K562 (cell line): Measurements from ENCODE around the gene CAST.

Experiments used
- CTCF ChIP-seq, 3 experiments: IDR thresholded peaks in 2 of 3; conservative IDR thresholded peaks in 1 of 3; 2 replicates each; pipeline ENCODE4 v1.5.1; 2011 to 2012; ENCODE audit warnings: low read length in 3 of 3, mild to moderate bottlenecking in 3 of 3, control low read depth in 2 of 3, improper control_type of control experiment in 1 of 3, inconsistent platforms in 1 of 3, low read depth in 1 of 3, mixed read lengths in 1 of 3, moderate library complexity in 1 of 3; ENCODE audit not compliant: insufficient read depth in 2 of 3
- ETS2 ChIP-seq: IDR thresholded peaks from 2 replicates; pipeline ENCODE4 v1.6.1; 2016; ENCODE audit warnings: borderline replicate concordance, missing genetic modification characterization, mild to moderate bottlenecking, moderate library complexity, missing compliant biosample characterization; ENCODE audit not compliant: poor library complexity, severe bottlenecking
- MAFK ChIP-seq: IDR thresholded peaks from 2 replicates; pipeline ENCODE4 v1.6.1; 2011; ENCODE audit warnings: low read length, improper control_type of control experiment
- MBD1 ChIP-seq: fragments of 250-450 bp; sonication (Bioruptor Pico); IDR thresholded peaks from 2 replicates; pipeline ENCODE4 v1.8.0; 2022; ENCODE audit warnings: inconsistent platforms
- NFYB ChIP-seq: IDR thresholded peaks from 2 replicates; pipeline ENCODE4 v1.6.1; 2011; ENCODE audit warnings: mild to moderate bottlenecking, moderate library complexity; ENCODE audit not compliant: insufficient read length; ENCODE audit errors: extremely low read depth
- POLR2A ChIP-seq: fragments of 450-650 bp; conservative IDR thresholded peaks from 2 replicates; pipeline ENCODE4 v1.6.1; 2016
- TCF7L2 ChIP-seq: fragments of 150-350 bp; IDR thresholded peaks from 2 replicates; pipeline ENCODE4 v1.6.1; 2016; ENCODE audit warnings: low read depth, mild to moderate bottlenecking, low read length, moderate library complexity
- ZFP1 ChIP-seq: fragments of 450-650 bp; formaldehyde crosslinking; IDR thresholded peaks from 2 replicates; pipeline ENCODE4 v1.4.0; 2020; ENCODE audit warnings: mild to moderate bottlenecking, mixed read lengths
- ZNF830 ChIP-seq: fragments of 250-450 bp; sonication (Bioruptor Pico); IDR thresholded peaks from 2 replicates; pipeline ENCODE4 v1.5.0; 2021; ENCODE audit warnings: mild to moderate bottlenecking

- TF ChIP-seq NFYB, result no peak
- no peak for TF ChIP-seq CTCF (IDR thresholded peaks at IDR 0.05 in 2 of 3, conservative IDR thresholded peaks at IDR 0.05 in 1 of 3; ENCODE audit: insufficient read depth in 2 of 3, low read depth in 1 of 3, low read length in 3 of 3)
- TF ChIP-seq ZNF830, result no peak
- TF ChIP-seq MBD1, result no peak
- TF ChIP-seq MAFK, result no peak
- no peak for TF ChIP-seq ETS2 (tag)
- TF ChIP-seq POLR2A, result no peak
- no peak for TF ChIP-seq TCF7L2
- no peak for TF ChIP-seq ZFP1 (CRISPR knock-in tag)
These were observed 33.8 kb upstream of the CAST start for GRCh38 chr5:96628406-96628805.
